ENCODE results near the gene DPY19L3. TPM values are rescaled to one million over a fixed set of nuclear protein-coding genes. Genes with fewer than 3 reads are reported as not detected.

DPY19L3 gene
- total RNA-seq, 2 donors from 2014 or later = 3.7 to 14.6 TPM

DNA sequence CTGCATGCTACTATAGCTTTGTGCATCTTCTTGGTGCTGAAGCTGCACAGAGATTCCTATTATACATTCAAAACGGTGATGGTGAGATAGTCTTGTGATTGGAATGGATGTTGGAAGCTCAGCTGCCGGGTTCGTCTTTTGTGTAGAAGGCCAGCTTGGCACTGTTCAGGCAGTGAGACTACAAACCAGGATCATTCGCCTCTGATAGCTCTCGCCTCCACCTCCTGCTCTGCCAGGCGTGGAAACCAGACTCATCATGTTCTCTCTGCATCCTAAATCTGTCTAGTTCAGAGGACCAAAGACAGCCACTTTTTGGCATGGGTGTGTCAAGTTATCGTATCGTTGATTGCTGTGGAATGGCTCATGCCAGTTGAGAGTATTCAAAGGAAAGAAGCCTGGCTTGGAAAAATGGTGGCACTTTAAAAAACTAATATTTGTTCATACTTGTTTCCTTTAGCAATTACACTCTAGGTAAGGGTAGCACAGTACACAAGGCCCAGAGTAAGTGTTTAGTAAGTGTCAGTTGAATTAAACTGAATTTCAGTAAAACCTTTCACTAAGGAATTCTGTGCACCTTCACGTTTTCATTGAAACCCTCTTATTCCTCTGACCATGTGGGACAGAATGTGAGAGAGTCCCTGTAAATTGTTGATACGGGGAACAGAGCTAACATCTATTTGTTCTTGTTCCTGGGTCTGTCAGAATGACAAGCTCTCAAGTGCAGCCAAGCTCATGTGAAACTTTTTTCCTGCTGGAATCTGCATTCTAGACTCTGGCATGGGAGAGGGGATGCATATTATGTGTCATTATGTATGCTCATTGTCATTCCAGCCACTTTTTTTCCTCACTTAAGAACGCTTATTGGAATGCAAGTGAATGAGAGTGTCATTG lies 69.8 kb downstream of the DPY19L3 start:
- H3K9me3 ChIP-seq = no peaks in the 10 kb centered on the region

DNA sequence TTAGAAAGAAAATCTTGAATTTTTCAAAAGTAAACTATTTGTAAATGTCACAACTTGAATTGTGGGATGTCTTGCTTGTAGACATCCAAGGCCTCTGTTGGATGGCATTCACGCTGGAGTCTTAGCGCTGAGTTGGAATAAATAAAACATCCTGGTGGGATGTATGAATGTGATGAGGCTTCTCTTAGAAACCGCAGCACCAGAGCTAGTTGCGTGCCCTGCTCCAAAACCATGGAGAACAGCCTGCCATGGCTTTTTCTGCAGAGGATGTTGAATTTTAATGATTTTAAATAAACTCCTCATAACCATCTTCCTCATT lies 70.4 kb downstream of the DPY19L3 start:
- TF ChIP-seq, protein P1, sequence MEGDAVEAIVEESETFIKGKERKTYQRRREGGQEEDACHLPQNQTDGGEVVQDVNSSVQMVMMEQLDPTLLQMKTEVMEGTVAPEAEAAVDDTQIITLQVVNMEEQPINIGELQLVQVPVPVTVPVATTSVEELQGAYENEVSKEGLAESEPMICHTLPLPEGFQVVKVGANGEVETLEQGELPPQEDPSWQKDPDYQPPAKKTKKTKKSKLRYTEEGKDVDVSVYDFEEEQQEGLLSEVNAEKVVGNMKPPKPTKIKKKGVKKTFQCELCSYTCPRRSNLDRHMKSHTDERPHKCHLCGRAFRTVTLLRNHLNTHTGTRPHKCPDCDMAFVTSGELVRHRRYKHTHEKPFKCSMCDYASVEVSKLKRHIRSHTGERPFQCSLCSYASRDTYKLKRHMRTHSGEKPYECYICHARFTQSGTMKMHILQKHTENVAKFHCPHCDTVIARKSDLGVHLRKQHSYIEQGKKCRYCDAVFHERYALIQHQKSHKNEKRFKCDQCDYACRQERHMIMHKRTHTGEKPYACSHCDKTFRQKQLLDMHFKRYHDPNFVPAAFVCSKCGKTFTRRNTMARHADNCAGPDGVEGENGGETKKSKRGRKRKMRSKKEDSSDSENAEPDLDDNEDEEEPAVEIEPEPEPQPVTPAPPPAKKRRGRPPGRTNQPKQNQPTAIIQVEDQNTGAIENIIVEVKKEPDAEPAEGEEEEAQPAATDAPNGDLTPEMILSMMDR (IDR thresholded peaks at IDR 0.05) = no peak
- no peak overlapping the region for H3K27ac ChIP-seq
- no peaks in the 10 kb centered on the region for H3K27me3 ChIP-seq
- no peak overlapping the region for H3K4me3 ChIP-seq
- no peak for DNase-seq (ENCODE audit: low spot score)
- H3K4me1 ChIP-seq = no peaks in the 10 kb centered on the region
- H3K36me3 ChIP-seq = peaks cover 30% of the 10 kb centered on the region
- H3K9me3 ChIP-seq = no peaks in the 10 kb centered on the region

More for the DNA sequence above, 69.8 kb downstream of the DPY19L3 start:
- H3K36me3 ChIP-seq = peaks cover 26% of the 10 kb centered on the region
- H3K4me1 ChIP-seq = no peaks in the 10 kb centered on the region
- H3K27ac ChIP-seq = no peak overlapping the region
- no peak for DNase-seq (ENCODE audit: low spot score)
- no peak overlapping the region for H3K4me3 ChIP-seq
- TF ChIP-seq, protein P1 (IDR thresholded peaks at IDR 0.05) = no peak
- no peaks in the 10 kb centered on the region for H3K27me3 ChIP-seq

DNA sequence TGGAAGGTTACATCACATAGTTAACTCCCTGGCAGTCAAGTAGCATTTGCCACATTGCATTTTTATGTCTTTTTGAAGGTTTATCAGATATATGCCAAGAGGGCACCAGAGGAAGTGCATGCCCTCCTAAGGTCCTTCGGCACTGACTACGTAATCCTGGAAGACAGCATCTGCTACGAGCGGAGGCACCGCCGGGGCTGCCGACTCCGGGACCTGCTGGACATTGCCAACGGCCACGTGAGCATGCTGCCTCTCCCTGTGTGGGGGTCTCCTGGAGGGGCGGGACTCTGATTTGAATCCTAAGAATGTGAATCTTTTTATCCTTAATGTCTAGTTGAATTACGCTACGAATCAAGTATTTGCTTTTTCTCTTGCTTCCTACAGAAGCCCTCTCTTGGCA lies 74.8 kb downstream of the DPY19L3 start:
- Histone ChIP-seq H3K9me3 (no peaks in the 10 kb centered on the region), H3K36me3 (peaks cover 48% of the 10 kb centered on the region), H3K4me1 (no peaks in the 10 kb centered on the region), H3K27me3 (no peaks in the 10 kb centered on the region), H3K27ac (no peak overlapping the region), H3K4me3 (no peak overlapping the region)
- DNase-seq (ENCODE audit: low spot score) = no peak
- TF ChIP-seq, protein P1 (IDR thresholded peaks at IDR 0.05) = no peak

DNA sequence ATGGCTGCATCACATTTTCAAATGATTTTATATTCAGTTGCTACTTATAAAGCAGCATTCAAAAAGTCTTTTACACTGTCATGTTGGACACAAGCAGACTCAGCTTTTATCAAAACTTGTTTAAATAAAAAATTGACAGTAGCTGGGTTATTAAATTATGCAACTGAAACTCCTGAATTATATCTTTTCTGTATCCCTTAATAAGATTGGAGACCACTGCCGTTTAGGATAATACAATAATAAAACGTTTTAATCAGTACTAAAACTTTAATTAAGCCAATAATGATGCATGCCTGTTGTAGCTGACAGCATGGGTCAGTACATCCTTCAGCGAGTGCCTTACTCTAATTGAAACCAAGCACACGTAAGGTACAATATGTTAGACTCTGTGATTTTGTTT lies 78.0 kb downstream of the DPY19L3 start:
- peaks cover 0 to 16% of the 10 kb centered on the region in 2 donors for H3K9me3 ChIP-seq
- no peak for DNase-seq (ENCODE audit: low spot score)
- H3K36me3 ChIP-seq = peaks cover 46% of the 10 kb centered on the region
- H3K4me3 ChIP-seq = no peak overlapping the region
- H3K27me3 ChIP-seq = no peaks in the 10 kb centered on the region
- H3K27ac ChIP-seq = no peak overlapping the region
- TF ChIP-seq, protein P1 (IDR thresholded peaks at IDR 0.05) = no peak
- H3K4me1 ChIP-seq = no peaks in the 10 kb centered on the region

DNA sequence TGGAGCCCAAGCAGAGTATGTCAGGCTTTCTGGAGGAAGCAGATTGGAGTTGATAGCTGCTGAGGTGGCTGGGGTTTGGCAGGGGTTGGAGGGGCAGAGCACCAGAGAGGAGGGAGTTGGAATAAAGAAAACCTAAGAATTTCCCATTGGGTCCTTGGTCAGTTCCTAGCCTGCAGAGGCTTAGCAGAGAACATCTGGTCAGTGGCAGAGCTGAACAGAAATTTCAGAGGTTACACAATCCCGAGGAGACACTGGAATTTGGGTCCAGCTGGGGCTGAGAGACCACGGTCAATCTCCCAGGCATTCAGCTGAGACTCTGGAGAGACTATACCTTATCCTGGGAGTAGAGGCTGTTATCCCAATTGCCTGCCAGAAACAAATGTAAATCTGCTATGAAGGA lies 84.4 kb downstream of the DPY19L3 start:
- TF ChIP-seq, protein P1 (IDR thresholded peaks at IDR 0.05) = no peak
- DNase-seq (ENCODE audit: low spot score) = no peak
- no peak overlapping the region for H3K4me3 ChIP-seq
- H3K36me3 ChIP-seq = peaks cover 8% of the 10 kb centered on the region
- no peaks in the 10 kb centered on the region for H3K27me3 ChIP-seq
- H3K27ac ChIP-seq = no peak overlapping the region
- H3K4me1 ChIP-seq = no peaks in the 10 kb centered on the region
- peaks cover 0 to 16% of the 10 kb centered on the region in 2 donors for H3K9me3 ChIP-seq

DNA sequence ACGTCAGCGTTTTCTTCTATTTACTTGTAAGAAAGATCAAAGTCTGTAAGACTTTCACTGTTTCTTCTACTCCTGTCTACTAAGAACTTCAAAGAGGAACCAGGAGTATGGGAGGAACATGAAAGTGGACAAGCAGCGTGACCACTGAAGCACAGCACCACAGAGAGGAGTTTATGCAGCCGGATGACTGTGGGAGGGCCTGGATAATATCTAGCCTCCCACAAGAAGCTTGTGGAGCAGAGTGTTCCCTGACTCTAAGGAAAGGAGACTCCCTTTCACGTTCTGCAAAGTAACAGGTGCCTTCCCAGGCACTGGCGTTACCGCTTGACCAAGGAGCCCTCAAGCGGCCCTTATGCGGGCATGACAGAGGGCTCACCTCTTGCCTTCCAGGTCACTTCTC lies 91.8 kb downstream of the DPY19L3 start:
- no peaks in the 10 kb centered on the region for H3K9me3 ChIP-seq
- no peak for DNase-seq (ENCODE audit: low spot score)
- H3K27ac ChIP-seq = no peak overlapping the region
- H3K27me3 ChIP-seq = no peaks in the 10 kb centered on the region
- no peaks in the 10 kb centered on the region for H3K4me1 ChIP-seq
- H3K36me3 ChIP-seq = no peaks in the 10 kb centered on the region
- H3K4me3 ChIP-seq = no peak overlapping the region
- TF ChIP-seq, protein P1 (IDR thresholded peaks at IDR 0.05) = no peak

All from right atrium auricular region (tissue), 2 donors.